Measurements from ENCODE around the gene ANKH. TPM values are rescaled to one million over a fixed set of nuclear protein-coding genes. Genes with fewer than 3 reads are reported as not detected.
"Not testable (repeated sequence)": the region's sequence is repeated elsewhere in the genome, so short reads cannot be mapped to it uniquely, and the experiment has no call there.

Gene ANKH
- total RNA-seq, 1 experiment from 2014 or later, result 16.9 TPM

- TF ChIP-seq STAT6 (CRISPR knock-in tag; conservative IDR thresholded peaks at IDR 0.05; ENCODE audit: low read depth), result no peak
- TF ChIP-seq ZBTB21 (CRISPR knock-in tag; IDR thresholded peaks at IDR 0.05; ENCODE audit: borderline replicate concordance), result no peak
- no peak for TF ChIP-seq IRF2 (CRISPR knock-in tag; IDR thresholded peaks at IDR 0.05; ENCODE audit: borderline replicate concordance, low read depth)
Measured at GRCh38 chr5:14920121-14920520, 48.5 kb upstream of the ANKH start (continued).

- DNase-seq (ENCODE audit: low spot score); H3K27ac Mint-ChIP-seq; ATAC-seq; H3K4me1 Mint-ChIP-seq; CTCF ChIA-PET; H3K36me3 Mint-ChIP-seq; H3K4me3 Mint-ChIP-seq; H3K27me3 Mint-ChIP-seq (ENCODE audit: low read depth); H3K9me3 Mint-ChIP-seq; POLR2A ChIA-PET: not testable (repeated sequence)
Measured at GRCh38 chr5:14919106-14919505, 47.5 kb upstream of the ANKH start.

- TF ChIP-seq TEAD4 (CRISPR knock-in tag; IDR thresholded peaks at IDR 0.05) (no peak), ZNF232 (CRISPR knock-in tag; IDR thresholded peaks at IDR 0.05) (no peak), HMGA2 (CRISPR knock-in tag; IDR thresholded peaks at IDR 0.05) (no peak), ERG (CRISPR knock-in tag; IDR thresholded peaks at IDR 0.05) (no peak), E2F1 (CRISPR knock-in tag; IDR thresholded peaks at IDR 0.05) (no peak), OVOL2 (CRISPR knock-in tag; IDR thresholded peaks at IDR 0.05; ENCODE audit: borderline replicate concordance) (no peak), ELF4 (CRISPR knock-in tag; IDR thresholded peaks at IDR 0.05; ENCODE audit: low read depth) (no peak), NR3C1 (CRISPR knock-in tag; conservative IDR thresholded peaks at IDR 0.05; ENCODE audit: low read depth) (no peak)
- no peaks in the 10 kb centered on the region for H3K9me3 Mint-ChIP-seq
- H3K4me1 Mint-ChIP-seq, result peaks cover 6% of the 10 kb centered on the region; the same call in 1 of the 2 replicates
- DNase-seq (ENCODE audit: low spot score), result no peak
- ATAC-seq, result no peak
- H3K27me3 Mint-ChIP-seq (ENCODE audit: low read depth), result no peaks in the 10 kb centered on the region; the same call in 1 of the 2 replicates
- no peak overlapping the region for H3K4me3 Mint-ChIP-seq
- no peaks in the 10 kb centered on the region for H3K36me3 Mint-ChIP-seq
- CTCF ChIA-PET, result no interaction called here
- POLR2A ChIA-PET, result no interaction called here
- H3K27ac Mint-ChIP-seq, result no peak overlapping the region
Measured at GRCh38 chr5:14917719-14918118, 46.1 kb upstream of the ANKH start.

- CTCF ChIA-PET, result no interaction called here
- ATAC-seq, result no peak
- H3K27ac Mint-ChIP-seq, result no peak overlapping the region
- TF ChIP-seq GRHL2 (CRISPR knock-in tag; IDR thresholded peaks at IDR 0.05; ENCODE audit: insufficient replicate concordance, severe bottlenecking), result no peak
- no peak for TF ChIP-seq ZNF138 (CRISPR knock-in tag; conservative IDR thresholded peaks at IDR 0.05)
- TF ChIP-seq, protein P1, sequence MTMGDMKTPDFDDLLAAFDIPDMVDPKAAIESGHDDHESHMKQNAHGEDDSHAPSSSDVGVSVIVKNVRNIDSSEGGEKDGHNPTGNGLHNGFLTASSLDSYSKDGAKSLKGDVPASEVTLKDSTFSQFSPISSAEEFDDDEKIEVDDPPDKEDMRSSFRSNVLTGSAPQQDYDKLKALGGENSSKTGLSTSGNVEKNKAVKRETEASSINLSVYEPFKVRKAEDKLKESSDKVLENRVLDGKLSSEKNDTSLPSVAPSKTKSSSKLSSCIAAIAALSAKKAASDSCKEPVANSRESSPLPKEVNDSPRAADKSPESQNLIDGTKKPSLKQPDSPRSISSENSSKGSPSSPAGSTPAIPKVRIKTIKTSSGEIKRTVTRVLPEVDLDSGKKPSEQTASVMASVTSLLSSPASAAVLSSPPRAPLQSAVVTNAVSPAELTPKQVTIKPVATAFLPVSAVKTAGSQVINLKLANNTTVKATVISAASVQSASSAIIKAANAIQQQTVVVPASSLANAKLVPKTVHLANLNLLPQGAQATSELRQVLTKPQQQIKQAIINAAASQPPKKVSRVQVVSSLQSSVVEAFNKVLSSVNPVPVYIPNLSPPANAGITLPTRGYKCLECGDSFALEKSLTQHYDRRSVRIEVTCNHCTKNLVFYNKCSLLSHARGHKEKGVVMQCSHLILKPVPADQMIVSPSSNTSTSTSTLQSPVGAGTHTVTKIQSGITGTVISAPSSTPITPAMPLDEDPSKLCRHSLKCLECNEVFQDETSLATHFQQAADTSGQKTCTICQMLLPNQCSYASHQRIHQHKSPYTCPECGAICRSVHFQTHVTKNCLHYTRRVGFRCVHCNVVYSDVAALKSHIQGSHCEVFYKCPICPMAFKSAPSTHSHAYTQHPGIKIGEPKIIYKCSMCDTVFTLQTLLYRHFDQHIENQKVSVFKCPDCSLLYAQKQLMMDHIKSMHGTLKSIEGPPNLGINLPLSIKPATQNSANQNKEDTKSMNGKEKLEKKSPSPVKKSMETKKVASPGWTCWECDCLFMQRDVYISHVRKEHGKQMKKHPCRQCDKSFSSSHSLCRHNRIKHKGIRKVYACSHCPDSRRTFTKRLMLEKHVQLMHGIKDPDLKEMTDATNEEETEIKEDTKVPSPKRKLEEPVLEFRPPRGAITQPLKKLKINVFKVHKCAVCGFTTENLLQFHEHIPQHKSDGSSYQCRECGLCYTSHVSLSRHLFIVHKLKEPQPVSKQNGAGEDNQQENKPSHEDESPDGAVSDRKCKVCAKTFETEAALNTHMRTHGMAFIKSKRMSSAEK (CRISPR knock-in tag; IDR thresholded peaks at IDR 0.05; ENCODE audit: borderline replicate concordance), result no peak
- no peak for TF ChIP-seq MXD4 (CRISPR knock-in tag; IDR thresholded peaks at IDR 0.05; ENCODE audit: borderline replicate concordance)
- TF ChIP-seq PRRX2 (CRISPR knock-in tag; IDR thresholded peaks at IDR 0.05), result no peak
- no peak for TF ChIP-seq TP53 (CRISPR knock-in tag; IDR thresholded peaks at IDR 0.05)
- no peak for TF ChIP-seq GTF2I (CRISPR knock-in tag; conservative IDR thresholded peaks at IDR 0.05)
- TF ChIP-seq ATF6 (CRISPR knock-in tag; IDR thresholded peaks at IDR 0.05), result no peak
- TF ChIP-seq OVOL2 (CRISPR knock-in tag; IDR thresholded peaks at IDR 0.05; ENCODE audit: borderline replicate concordance), result no peak
- no peak for TF ChIP-seq EMX1 (CRISPR knock-in tag; IDR thresholded peaks at IDR 0.05)
Measured at GRCh38 chr5:14915291-14915952, 43.8 kb upstream of the ANKH start.

More at GRCh38 chr5:14915291-14915952, 43.8 kb upstream of the ANKH start:
- Mint-ChIP-seq H3K9me3 (no peaks in the 10 kb centered on the region), H3K4me1 (peaks cover 6% of the 10 kb centered on the region; the same call in 1 of the 2 replicates), H3K36me3 (no peaks in the 10 kb centered on the region), H3K27me3 (ENCODE audit: low read depth) (no peaks in the 10 kb centered on the region; the same call in 1 of the 2 replicates), H3K4me3 (no peak overlapping the region)
- POLR2A ChIA-PET, result no interaction called here
- no peak for DNase-seq (ENCODE audit: low spot score)
